D721Med (cell line): ENCODE results near the gene SYNE4.

Source experiments
- DNase-seq: peaks from one replicate; pipeline ENCODE4 v3.0.0; 2011; ENCODE audit warnings: low spot score; ENCODE audit not compliant: insufficient read length
- FAIRE-seq: peaks from 2 replicates; lab custom pipeline; 2011; peaks lifted over from hg19 to GRCh38; lab: Jason Lieb, UNC
- CTCF ChIP-seq: IDR thresholded peaks from 2 replicates; pipeline ENCODE4 v1.5.1; 2012; ENCODE audit warnings: mild to moderate bottlenecking, control low read depth; ENCODE audit not compliant: insufficient read depth; ENCODE audit errors: missing control alignments

The SYNE4 gene

GRCh38 chr19:35993923-35994598 lies 14.6 kb downstream of the SYNE4 start:
- TF ChIP-seq CTCF = no peak
- DNase-seq (no peak), FAIRE-seq (no peak)

- TF ChIP-seq CTCF = no peak
- DNase-seq (no peak), FAIRE-seq (no peak)
Measured at GRCh38 chr19:35992907-35993765, 15.5 kb downstream of the SYNE4 start.

- FAIRE-seq = no peak
- TF ChIP-seq CTCF = no peak
- no peak for DNase-seq
Measured at GRCh38 chr19:35991731-35992450, 16.7 kb downstream of the SYNE4 start.

GRCh38 chr19:35990771-35991730 lies 17.6 kb downstream of the SYNE4 start:
- FAIRE-seq (no peak), DNase-seq (no peak)
- no peak for TF ChIP-seq CTCF

- DNase-seq (no peak), FAIRE-seq (no peak)
- TF ChIP-seq CTCF = no peak
Measured at GRCh38 chr19:35990156-35990555, 18.5 kb downstream of the SYNE4 start.

- DNase-seq (no peak), FAIRE-seq (no peak)
- no peak for TF ChIP-seq CTCF
Measured at GRCh38 chr19:35988824-35989223, 19.8 kb downstream of the SYNE4 start.
